Erythroblast (primary cell): ENCODE results near the gene RHO.

Experiments used
- GATA1 ChIP-seq: IDR thresholded peaks from 2 replicates; pipeline ENCODE4 v1.6.1; 2011; ENCODE audit warnings: low read depth, mild to moderate bottlenecking, control low read depth, low read length, moderate library complexity
- POLR2A ChIP-seq: IDR thresholded peaks from 2 replicates; pipeline ENCODE4 v1.6.1; 2011; ENCODE audit warnings: mild to moderate bottlenecking, low read length

GRCh38 chr3:129539206-129539605 lies 10.8 kb downstream of the RHO start:
- TF ChIP-seq POLR2A = no peak
- no peak for TF ChIP-seq GATA1
